ENCODE data around the gene OR2S2.

DNA sequence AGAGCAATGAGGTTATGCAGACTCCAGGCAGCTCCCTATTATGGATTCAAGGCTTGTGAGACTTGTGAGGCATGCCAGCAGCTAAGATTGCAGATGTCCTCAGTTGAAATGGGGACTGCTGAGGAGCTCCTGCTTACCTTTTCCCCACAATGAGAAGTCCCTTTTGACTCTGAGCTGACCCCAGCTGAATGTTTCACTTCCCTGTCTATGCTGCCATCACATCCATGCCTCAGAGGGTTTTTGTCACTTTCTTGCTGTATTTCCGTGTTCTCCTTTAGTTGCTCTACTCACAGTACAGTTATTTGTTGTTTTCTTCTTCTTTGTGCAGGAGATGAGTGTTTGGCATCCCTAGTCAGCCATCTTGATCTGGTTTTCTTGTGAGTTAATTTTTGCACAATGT is 18.8 kb upstream of the OR2S2 start:
- no peak for TF ChIP-seq CTCF (IDR thresholded peaks at IDR 0.05)
- TF ChIP-seq ZFX (IDR thresholded peaks at IDR 0.05; ENCODE audit: borderline replicate concordance): no peak

Measured in 22Rv1 (cell line).